HCT116 (cell line): ENCODE measurements around the gene FHOD1. TPM values are rescaled to one million over a fixed set of nuclear protein-coding genes. Genes with fewer than 3 reads are reported as not detected.

Experiments used
- ATAC-seq: fragments of 200-7000 bp; cut with Tn5 transposase; 2 replicates; pipeline ENCODE4 v1.9.1; 2020; ENCODE audit warnings: mild to moderate bottlenecking, moderate library complexity
- BruUV-seq: library from RNA; stranded (reverse); fragments of 400-500 nt; replicated peaks from 2 replicates; lab custom pipeline; 2021; lab: Mats Ljungman, UMichigan
- CTCF ChIA-PET: fragments of 300-600 bp; sonication (Branson Sonifier 250); formaldehyde crosslinking; loops from one replicate; lab custom pipeline; 2021; ENCODE audit warnings: antibody characterized with exemption; lab: Charles Lee
- POLR2A ChIA-PET: fragments of 300-600, 350-600 bp; sonication (Branson Sonifier 250); formaldehyde crosslinking; loops from one replicate; lab custom pipeline; 2021; ENCODE audit warnings: antibody characterized with exemption; lab: Charles Lee
- RAD21 ChIA-PET, 2 experiments: fragments of 300-600 bp; sonication (Branson Sonifier 250); formaldehyde crosslinking; loops; one replicate each; lab custom pipeline; 2023; ENCODE audit warnings: low total read pairs in 2 of 2; ENCODE audit not compliant: uncharacterized antibody in 2 of 2, unreplicated experiment in 2 of 2, low non-redundant PET in 1 of 2; lab: Charles Lee
- DNase-seq: peaks from one replicate; pipeline ENCODE4 v3.0.0-alpha.2; 2010; ENCODE audit warnings: low read depth, low spot score
- H2AFZ ChIP-seq: fragments of 200-600 bp; shearing (Covaris generic), sonication (generic); 2 replicates; pipeline ENCODE4 v1.6.1; 2017; ENCODE audit warnings: low read depth, mixed run types, mixed read lengths, antibody characterized with exemption, low read length; ENCODE audit not compliant: poor library complexity, severe bottlenecking
- H3K27ac ChIP-seq: 2 replicates; pipeline ENCODE4 v1.5.1; 2012; ENCODE audit warnings: low read depth, low read length
- H3K27me3 ChIP-seq: fragments of 200-600 bp; sonication (generic); 2 replicates; pipeline ENCODE4 v1.6.1; 2016; ENCODE audit warnings: mixed run types, low read length, mixed read lengths; ENCODE audit not compliant: insufficient read depth
- H3K36me3 ChIP-seq, 2 experiments: fragments of 200-500 bp in 1 of 2; fragments of 200-600 bp in 1 of 2; sonication (Bioruptor generic) in 1 of 2; sonication (generic) in 1 of 2; 2 replicates each; pipeline versions ENCODE4 v1.5.1 to v1.6.1; 2014 to 2016; ENCODE audit warnings: low read length in 2 of 2, inconsistent platforms in 1 of 2, mixed read lengths in 1 of 2, mixed run types in 1 of 2; ENCODE audit not compliant: insufficient read depth in 2 of 2, control insufficient read depth in 1 of 2
- H3K4me1 ChIP-seq, 2 experiments: fragments of 200-600 bp in 1 of 2; sonication (generic) in 1 of 2; 2 replicates each; pipeline versions ENCODE4 v1.5.1 to v1.6.1; 2012 to 2017; ENCODE audit warnings: low read length in 2 of 2, inconsistent platforms in 1 of 2, mild to moderate bottlenecking in 1 of 2, mixed read lengths in 1 of 2, mixed run types in 1 of 2, moderate library complexity in 1 of 2; ENCODE audit not compliant: insufficient read depth in 2 of 2, control insufficient read depth in 1 of 2
- H3K4me2 ChIP-seq: fragments of 200-600 bp; sonication (generic); 2 replicates; pipeline ENCODE4 v1.6.1; 2017; ENCODE audit warnings: mixed run types, low read length, mixed read lengths
- H3K4me3 ChIP-seq, 2 experiments: fragments of 200-600 bp in 1 of 2; sonication (generic) in 1 of 2; replicated peaks in 1 of 2; 2 replicates each; pipeline ENCODE4 v1.5.1; 2011 to 2016; ENCODE audit warnings: low read length in 2 of 2, control low read depth in 1 of 2, low read depth in 1 of 2, mild to moderate bottlenecking in 1 of 2, mixed read lengths in 1 of 2, mixed run types in 1 of 2
- H3K79me2 ChIP-seq: fragments of 200-600 bp; sonication (generic); 2 replicates; pipeline ENCODE4 v1.6.1; 2017; ENCODE audit warnings: mild to moderate bottlenecking, mixed run types, low read length, moderate library complexity, mixed read lengths; ENCODE audit not compliant: insufficient read depth
- H3K9ac ChIP-seq: fragments of 200-600 bp; sonication (generic); 2 replicates; pipeline ENCODE4 v1.6.1; 2016; ENCODE audit warnings: low read length, mixed read lengths
- H3K9me2 ChIP-seq: fragments of 200-600 bp; sonication (generic), shearing (Covaris generic); 2 replicates; pipeline ENCODE4 v1.6.1; 2017; ENCODE audit warnings: mixed run types, mild to moderate bottlenecking, moderate library complexity; ENCODE audit not compliant: insufficient read depth
- H3K9me3 ChIP-seq, 2 experiments: fragments of 200-500 bp in 1 of 2; fragments of 200-600 bp in 1 of 2; sonication (Bioruptor generic) in 1 of 2; sonication (generic) in 1 of 2; 2 replicates each; pipeline ENCODE4 v1.6.1; 2014 to 2017; ENCODE audit warnings: low read length in 2 of 2, mixed read lengths in 2 of 2, inconsistent platforms in 1 of 2, low read depth in 1 of 2, mild to moderate bottlenecking in 1 of 2, mixed run types in 1 of 2, moderate library complexity in 1 of 2; ENCODE audit not compliant: control insufficient read depth in 1 of 2, insufficient read depth in 1 of 2
- H4K20me1 ChIP-seq: fragments of 200-600 bp; sonication (generic), shearing (Covaris generic); 2 replicates; pipeline ENCODE4 v1.6.1; 2017; ENCODE audit warnings: mixed run types, mild to moderate bottlenecking, moderate library complexity; ENCODE audit not compliant: insufficient read depth
- EZH2phosphoT487 ChIP-seq: fragments of 200-600 bp; IDR thresholded peaks from 2 replicates; pipeline ENCODE4 v1.6.1; 2018; ENCODE audit warnings: antibody characterized with exemption, borderline replicate concordance
- JUND ChIP-seq: IDR thresholded peaks from 2 replicates; pipeline ENCODE4 v1.6.1; 2012
- POLR2A ChIP-seq: IDR thresholded peaks from 2 replicates; pipeline ENCODE4 v1.7.0; 2011; ENCODE audit warnings: borderline replicate concordance; ENCODE audit not compliant: insufficient read depth, insufficient read length; ENCODE audit errors: extremely low read depth
- POLR2AphosphoS5 ChIP-seq: IDR thresholded peaks from 2 replicates; pipeline ENCODE4 v1.6.1; 2011; ENCODE audit warnings: mild to moderate bottlenecking, low read depth, low read length, moderate library complexity
- RAD21 ChIP-seq: IDR thresholded peaks from 2 replicates; pipeline ENCODE4 v1.6.1; 2012; ENCODE audit warnings: low read depth, mild to moderate bottlenecking
- SP1 ChIP-seq: IDR thresholded peaks from 2 replicates; pipeline ENCODE4 v1.6.1; 2012; ENCODE audit warnings: low read depth
- SRF ChIP-seq: IDR thresholded peaks from 2 replicates; pipeline ENCODE4 v1.6.1; 2012; ENCODE audit warnings: low read depth
- TCF7L2 ChIP-seq: IDR thresholded peaks from 2 replicates; pipeline ENCODE4 v1.7.0; 2011; ENCODE audit warnings: borderline replicate concordance, inconsistent platforms; ENCODE audit not compliant: insufficient read depth, insufficient read length; ENCODE audit errors: extremely low read depth
- YY1 ChIP-seq: IDR thresholded peaks from 2 replicates; pipeline ENCODE4 v1.6.1; 2011; ENCODE audit warnings: low read length, low read depth, moderate library complexity, mild to moderate bottlenecking; ENCODE audit not compliant: insufficient replicate concordance; ENCODE audit errors: extremely low read depth
- intact Hi-C: fragments of 100-400 bp; cut with micrococcal nuclease; formaldehyde crosslinking; loops from 2 replicates; pipeline ENCODE4 v1.10.0; 2022
- total RNA-seq: library from RNA; stranded (reverse); gene quantifications from one replicate; pipeline ENCODE4 v1.2.1, GENCODE V29; 2021; ENCODE audit not compliant: unreplicated experiment
- TF ChIP-seq, protein P1 (sequence below): IDR thresholded peaks from 2 replicates; pipeline ENCODE4 v1.6.1; 2012; ENCODE audit warnings: low read depth
- TF ChIP-seq, protein P2 (sequence below), 3 experiments: fragments of 200-600 bp in 1 of 3; sonication (generic) in 1 of 3; IDR thresholded peaks in 2 of 3; conservative IDR thresholded peaks in 1 of 3; 2 replicates each; pipeline ENCODE4 v1.5.1; 2012 to 2017; ENCODE audit warnings: low read depth in 2 of 3, low read length in 2 of 3, antibody characterized with exemption in 1 of 3, borderline replicate concordance in 1 of 3, control low read depth in 1 of 3, mild to moderate bottlenecking in 1 of 3, mixed read lengths in 1 of 3, mixed run types in 1 of 3, moderate library complexity in 1 of 3; ENCODE audit not compliant: insufficient read depth in 1 of 3

Gene FHOD1
- total RNA-seq, 1 experiment from 2014 or later = 69.2 TPM

DNA sequence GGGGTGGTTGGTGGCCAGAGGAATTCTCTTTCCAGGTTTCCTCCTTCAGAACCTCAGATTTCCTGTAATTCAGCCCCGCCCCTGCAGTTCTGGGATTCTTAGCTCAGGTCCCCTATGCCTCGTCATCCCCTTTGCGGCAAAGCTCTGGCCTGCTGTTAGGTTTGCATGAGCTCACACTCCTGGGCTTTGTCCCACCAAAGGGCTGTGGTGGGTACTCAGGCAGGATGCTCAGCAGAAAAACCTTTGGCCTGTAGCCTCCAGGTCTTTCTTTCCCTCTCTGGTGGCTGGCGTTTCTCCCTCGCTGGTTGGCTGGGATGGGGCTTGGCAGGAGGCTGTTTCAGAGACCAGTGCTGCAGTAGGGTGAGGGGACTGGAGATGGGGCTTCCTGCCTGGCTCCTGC lies 22.5 kb upstream of the FHOD1 start:
- Histone ChIP-seq H4K20me1 (no peaks in the 10 kb centered on the region), H3K4me3 (no peak overlapping the region), H3K27me3 (no peaks in the 10 kb centered on the region), H3K27ac (peak overlapping the region; percentile 28; the same call in 1 of the 2 replicates), H3K79me2 (no peaks in the 10 kb centered on the region), H2AFZ (no peak overlapping the region), H3K9ac (peak overlapping the region; percentile 24; the same call in 1 of the 2 replicates), H3K36me3 (no peaks in the 10 kb centered on the region), H3K4me2 (peak overlapping the region; percentile 31), H3K9me3 (no peaks in the 10 kb centered on the region), H3K4me1 (peaks cover 27 to 42% of the 10 kb centered on the region in 2 experiments), H3K9me2 (no peaks in the 10 kb centered on the region)
- TF ChIP-seq POLR2A (no peak), POLR2AphosphoS5 (peak; percentile 25; the same call in 1 of the 2 replicates), EZH2phosphoT487 (no peak)
- intact Hi-C loops = no loop called here
- RAD21 ChIA-PET = no interaction called here
- POLR2A ChIA-PET = interaction anchor here (2.2 to 3.4 kb wide), 2 partner anchors 8 to 22 kb away, joined by 8 to 12 read pairs; partner anchors contain the start of gene FHOD1
- no peak for DNase-seq
- no TSS peak for BruUV-seq
- CTCF ChIA-PET = interaction anchor here (1.3 to 1.4 kb wide), 2 partner anchors 9 kb away, joined by 3 to 6 read pairs; no protein-coding TSS in a partner anchor
- ATAC-seq = peak; percentile 16; the same call in 1 of the 2 replicates

DNA sequence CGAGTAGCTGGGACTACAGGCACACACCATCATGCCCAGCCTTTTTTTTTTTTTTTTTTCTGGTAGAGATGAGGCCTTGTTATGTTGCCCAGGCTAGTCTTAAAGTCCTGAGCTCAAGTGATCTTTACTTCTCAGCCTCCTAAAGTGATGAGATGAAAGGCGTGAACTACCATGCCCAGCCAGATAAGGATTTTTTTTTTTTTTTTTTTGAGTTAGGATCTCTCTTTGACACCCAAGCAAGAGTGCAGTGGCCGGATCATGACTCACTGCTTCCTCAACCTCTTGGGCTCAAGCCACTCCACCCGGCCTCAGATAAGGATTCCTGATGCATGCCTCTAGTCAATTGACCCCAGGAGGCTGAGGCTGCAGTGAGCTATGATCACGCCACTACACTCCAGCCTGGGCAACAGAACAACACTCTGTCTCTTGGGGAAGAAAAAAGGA lies 20.9 kb upstream of the FHOD1 start:
- Histone ChIP-seq H3K9me3 (no peaks in the 10 kb centered on the region), H3K9ac (peak overlapping the region; percentile 50), H3K36me3 (no peaks in the 10 kb centered on the region), H3K79me2 (no peaks in the 10 kb centered on the region), H3K27ac (peak overlapping the region; percentile 66), H3K9me2 (no peaks in the 10 kb centered on the region), H3K4me1 (peaks cover 27 to 42% of the 10 kb centered on the region in 2 experiments), H3K4me2 (peak overlapping the region; percentile 66), H3K4me3 (peak overlapping the region in 1 of 2 experiments; percentile 25; a peak in 1 of 4 replicates), H4K20me1 (no peaks in the 10 kb centered on the region), H3K27me3 (no peaks in the 10 kb centered on the region), H2AFZ (no peak overlapping the region)
- peak; percentile 81 for DNase-seq
- intact Hi-C loops = no loop called here
- no TSS peak for BruUV-seq
- ChIA-PET CTCF (interaction anchor here (0.7 to 1.2 kb wide), 3 partner anchors 22 to 246 kb away, joined by 3 to 4 read pairs (median 3); no protein-coding TSS in a partner anchor), POLR2A (interaction anchor here (2.2 to 3.4 kb wide), 2 partner anchors 10 to 21 kb away, joined by 8 to 12 read pairs; partner anchors contain the start of gene FHOD1), RAD21 (interaction anchor here in 1 of 2 experiments (0.7 to 1.6 kb wide), 2 partner anchors 9 to 20 kb away, joined by 3 read pairs; no protein-coding TSS in a partner anchor)
- peak; percentile 90 for ATAC-seq
- TF ChIP-seq YY1 = no peak
- no peak for TF ChIP-seq TCF7L2
- TF ChIP-seq JUND = peak; percentile 63
- TF ChIP-seq, protein P1, sequence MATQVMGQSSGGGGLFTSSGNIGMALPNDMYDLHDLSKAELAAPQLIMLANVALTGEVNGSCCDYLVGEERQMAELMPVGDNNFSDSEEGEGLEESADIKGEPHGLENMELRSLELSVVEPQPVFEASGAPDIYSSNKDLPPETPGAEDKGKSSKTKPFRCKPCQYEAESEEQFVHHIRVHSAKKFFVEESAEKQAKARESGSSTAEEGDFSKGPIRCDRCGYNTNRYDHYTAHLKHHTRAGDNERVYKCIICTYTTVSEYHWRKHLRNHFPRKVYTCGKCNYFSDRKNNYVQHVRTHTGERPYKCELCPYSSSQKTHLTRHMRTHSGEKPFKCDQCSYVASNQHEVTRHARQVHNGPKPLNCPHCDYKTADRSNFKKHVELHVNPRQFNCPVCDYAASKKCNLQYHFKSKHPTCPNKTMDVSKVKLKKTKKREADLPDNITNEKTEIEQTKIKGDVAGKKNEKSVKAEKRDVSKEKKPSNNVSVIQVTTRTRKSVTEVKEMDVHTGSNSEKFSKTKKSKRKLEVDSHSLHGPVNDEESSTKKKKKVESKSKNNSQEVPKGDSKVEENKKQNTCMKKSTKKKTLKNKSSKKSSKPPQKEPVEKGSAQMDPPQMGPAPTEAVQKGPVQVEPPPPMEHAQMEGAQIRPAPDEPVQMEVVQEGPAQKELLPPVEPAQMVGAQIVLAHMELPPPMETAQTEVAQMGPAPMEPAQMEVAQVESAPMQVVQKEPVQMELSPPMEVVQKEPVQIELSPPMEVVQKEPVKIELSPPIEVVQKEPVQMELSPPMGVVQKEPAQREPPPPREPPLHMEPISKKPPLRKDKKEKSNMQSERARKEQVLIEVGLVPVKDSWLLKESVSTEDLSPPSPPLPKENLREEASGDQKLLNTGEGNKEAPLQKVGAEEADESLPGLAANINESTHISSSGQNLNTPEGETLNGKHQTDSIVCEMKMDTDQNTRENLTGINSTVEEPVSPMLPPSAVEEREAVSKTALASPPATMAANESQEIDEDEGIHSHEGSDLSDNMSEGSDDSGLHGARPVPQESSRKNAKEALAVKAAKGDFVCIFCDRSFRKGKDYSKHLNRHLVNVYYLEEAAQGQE = no peak
- TF ChIP-seq, protein P2, sequence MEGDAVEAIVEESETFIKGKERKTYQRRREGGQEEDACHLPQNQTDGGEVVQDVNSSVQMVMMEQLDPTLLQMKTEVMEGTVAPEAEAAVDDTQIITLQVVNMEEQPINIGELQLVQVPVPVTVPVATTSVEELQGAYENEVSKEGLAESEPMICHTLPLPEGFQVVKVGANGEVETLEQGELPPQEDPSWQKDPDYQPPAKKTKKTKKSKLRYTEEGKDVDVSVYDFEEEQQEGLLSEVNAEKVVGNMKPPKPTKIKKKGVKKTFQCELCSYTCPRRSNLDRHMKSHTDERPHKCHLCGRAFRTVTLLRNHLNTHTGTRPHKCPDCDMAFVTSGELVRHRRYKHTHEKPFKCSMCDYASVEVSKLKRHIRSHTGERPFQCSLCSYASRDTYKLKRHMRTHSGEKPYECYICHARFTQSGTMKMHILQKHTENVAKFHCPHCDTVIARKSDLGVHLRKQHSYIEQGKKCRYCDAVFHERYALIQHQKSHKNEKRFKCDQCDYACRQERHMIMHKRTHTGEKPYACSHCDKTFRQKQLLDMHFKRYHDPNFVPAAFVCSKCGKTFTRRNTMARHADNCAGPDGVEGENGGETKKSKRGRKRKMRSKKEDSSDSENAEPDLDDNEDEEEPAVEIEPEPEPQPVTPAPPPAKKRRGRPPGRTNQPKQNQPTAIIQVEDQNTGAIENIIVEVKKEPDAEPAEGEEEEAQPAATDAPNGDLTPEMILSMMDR (IDR thresholded peaks at IDR 0.05 in 2 of 3, conservative IDR thresholded peaks at IDR 0.05 in 1 of 3; ENCODE audit: borderline replicate concordance in 1 of 3, insufficient read depth in 1 of 3, low read depth in 2 of 3, low read length in 2 of 3) = no peak
- TF ChIP-seq RAD21 = no peak
- TF ChIP-seq SRF = peak; percentile 45; the same call in 1 of the 2 replicates
- TF ChIP-seq SP1 = peak; percentile 59
